MM.1S (cell line): ENCODE data around the gene MAP4K3.

Source experiments
- DNase-seq: peaks from one replicate; pipeline ENCODE4 v3.0.0-alpha.2; 2015
- H2AFZ ChIP-seq: fragments of 300-600 bp; sonication (generic); 2 replicates; pipeline ENCODE4 v1.6.0; 2016; ENCODE audit warnings: antibody characterized with exemption, low read length
- H3F3A ChIP-seq: fragments of 300-600 bp; sonication (generic); 2 replicates; pipeline ENCODE4 v1.6.1; 2016; ENCODE audit warnings: mild to moderate bottlenecking, antibody characterized with exemption, low read length, moderate library complexity, mixed read lengths; ENCODE audit not compliant: insufficient read depth
- H3K27ac ChIP-seq: fragments of 300-600 bp; sonication (generic); 2 replicates; pipeline ENCODE4 v1.5.1; 2016; ENCODE audit warnings: mild to moderate bottlenecking, low read length
- H3K27me3 ChIP-seq: fragments of 300-600 bp; sonication (generic); replicated peaks from 2 replicates; pipeline ENCODE4 v1.6.0; 2016; ENCODE audit warnings: low read length; ENCODE audit not compliant: insufficient read depth
- H3K36me3 ChIP-seq: fragments of 300-600 bp; sonication (generic); replicated peaks from 2 replicates; pipeline ENCODE4 v1.6.1; 2016; ENCODE audit warnings: mild to moderate bottlenecking, low read length, mixed read lengths; ENCODE audit not compliant: insufficient read depth
- H3K4me1 ChIP-seq: fragments of 300-600 bp; sonication (generic); 2 replicates; pipeline ENCODE4 v1.6.1; 2016; ENCODE audit warnings: low read length, mixed read lengths
- H3K4me2 ChIP-seq: fragments of 300-600 bp; sonication (generic); 2 replicates; pipeline ENCODE4 v1.6.0; 2016; ENCODE audit warnings: low read depth, low read length
- H3K4me3 ChIP-seq: fragments of 300-600 bp; sonication (generic); 2 replicates; pipeline ENCODE4 v1.5.1; 2016; ENCODE audit warnings: low read length, mixed read lengths
- H3K79me2 ChIP-seq: fragments of 300-600 bp; sonication (generic); 2 replicates; pipeline ENCODE4 v1.6.1; 2016; ENCODE audit warnings: mixed run types, low read length, mixed read lengths
- H3K9ac ChIP-seq: fragments of 300-600 bp; sonication (generic); 2 replicates; pipeline ENCODE4 v1.6.1; 2016; ENCODE audit warnings: low read length, mixed read lengths
- H3K9me2 ChIP-seq: fragments of 300-600 bp; sonication (generic); replicated peaks from 2 replicates; pipeline ENCODE4 v1.6.1; 2016; ENCODE audit warnings: mild to moderate bottlenecking, low read length, mixed read lengths; ENCODE audit not compliant: insufficient read depth
- H3K9me3 ChIP-seq: fragments of 300-600 bp; sonication (generic); replicated peaks from 2 replicates; pipeline ENCODE4 v1.6.1; 2016; ENCODE audit warnings: mild to moderate bottlenecking, low read length, mixed read lengths; ENCODE audit not compliant: insufficient read depth
- H4K20me1 ChIP-seq: fragments of 300-600 bp; sonication (generic); 2 replicates; pipeline ENCODE4 v1.6.1; 2016; ENCODE audit warnings: mild to moderate bottlenecking, low read length, moderate library complexity, mixed read lengths; ENCODE audit not compliant: insufficient read depth
- EZH2 ChIP-seq: fragments of 300-600 bp; sonication (generic); optimal IDR thresholded peaks from 2 replicates; pipeline ENCODE3; 2017; ENCODE audit warnings: low read depth, mild to moderate bottlenecking, antibody characterized with exemption, low read length, mixed read lengths
- EZH2phosphoT487 ChIP-seq: fragments of 300-600 bp; sonication (generic); IDR thresholded peaks from 2 replicates; pipeline ENCODE4 v1.6.1; 2018; ENCODE audit warnings: antibody characterized with exemption, low read length
- TF ChIP-seq, protein P1 (sequence below): fragments of 300-600 bp; sonication (generic); IDR thresholded peaks from 2 replicates; pipeline ENCODE4 v1.5.1; 2016; ENCODE audit warnings: antibody characterized with exemption, low read length, mixed read lengths

MAP4K3 gene

DNA sequence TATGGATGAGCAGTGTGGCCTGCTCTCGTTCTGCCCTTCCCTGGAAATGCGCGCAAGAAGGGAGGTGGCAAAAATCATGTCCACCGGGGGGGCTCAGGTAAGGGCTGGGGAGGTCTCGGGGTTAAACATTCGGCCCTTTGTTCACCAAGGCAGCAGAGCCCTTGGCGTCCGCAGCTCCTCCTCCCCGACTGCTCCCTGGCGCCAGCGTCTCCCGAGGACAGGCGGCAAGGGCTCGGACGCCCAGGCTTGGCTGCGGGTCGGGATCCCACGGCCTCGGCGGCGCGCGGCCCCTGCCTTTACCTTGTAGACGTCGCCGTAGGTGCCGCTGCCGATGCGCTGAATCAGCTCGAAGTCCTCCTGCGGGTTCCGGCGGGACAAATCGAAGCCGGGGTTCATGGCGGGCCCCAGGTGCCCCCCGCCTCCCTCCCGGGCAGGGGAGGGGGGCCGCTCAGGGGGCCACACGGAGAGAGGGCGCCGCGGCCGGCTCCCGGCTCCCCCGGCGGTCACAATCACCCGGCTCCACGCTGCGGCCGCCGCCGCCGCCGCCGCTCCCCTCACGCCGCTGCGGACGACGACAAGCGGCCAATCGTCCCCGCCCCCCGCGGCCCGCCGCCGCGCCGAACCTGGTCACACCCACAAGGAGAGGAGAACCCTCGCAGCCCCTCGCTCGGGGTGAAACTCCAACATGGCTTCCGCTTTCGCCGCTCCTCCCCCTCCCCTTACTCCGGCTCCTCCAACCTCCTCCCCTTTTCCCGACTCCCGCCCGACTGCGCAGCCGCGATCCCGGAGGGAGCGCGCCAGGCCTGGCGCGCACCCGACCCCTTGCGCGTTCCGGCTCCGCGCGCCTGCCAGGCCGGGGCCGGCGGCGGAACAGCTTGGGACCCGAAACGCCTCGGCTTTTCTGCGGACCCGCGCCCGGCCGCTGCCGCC is at the start of gene MAP4K3:
Gene MAP4K3 (minus strand): TSS at position 694 of the 930 bp plus-strand sequence. CDS start 298 bp downstream, at position 396.
- Histone ChIP-seq H3K4me2 (peak within 1 kb of the TSS; percentile 94), H3K27ac (peak within 1 kb of the TSS; percentile 93), H3K27me3 (no peaks in the 10 kb centered on the region), H3K9me3 (no peaks in the 10 kb centered on the region), H3K4me3 (peak within 1 kb of the TSS; percentile 88), H3K79me2 (peaks cover 59% of the 10 kb centered on the region), H3K9me2 (no peaks in the 10 kb centered on the region), H3F3A (peaks cover 11% of the 10 kb centered on the region; the same call in 1 of the 2 replicates), H4K20me1 (no peaks in the 10 kb centered on the region; the same call in 1 of the 2 replicates), H3K36me3 (no peaks in the 10 kb centered on the region), H2AFZ (peak within 1 kb of the TSS; percentile 73), H3K4me1 (peaks cover 25% of the 10 kb centered on the region), H3K9ac (peak within 1 kb of the TSS; percentile 91)
- DNase-seq, result peak; percentile 91
- TF ChIP-seq EZH2 (no peak), EZH2phosphoT487 (no peak)
- TF ChIP-seq, protein P1, sequence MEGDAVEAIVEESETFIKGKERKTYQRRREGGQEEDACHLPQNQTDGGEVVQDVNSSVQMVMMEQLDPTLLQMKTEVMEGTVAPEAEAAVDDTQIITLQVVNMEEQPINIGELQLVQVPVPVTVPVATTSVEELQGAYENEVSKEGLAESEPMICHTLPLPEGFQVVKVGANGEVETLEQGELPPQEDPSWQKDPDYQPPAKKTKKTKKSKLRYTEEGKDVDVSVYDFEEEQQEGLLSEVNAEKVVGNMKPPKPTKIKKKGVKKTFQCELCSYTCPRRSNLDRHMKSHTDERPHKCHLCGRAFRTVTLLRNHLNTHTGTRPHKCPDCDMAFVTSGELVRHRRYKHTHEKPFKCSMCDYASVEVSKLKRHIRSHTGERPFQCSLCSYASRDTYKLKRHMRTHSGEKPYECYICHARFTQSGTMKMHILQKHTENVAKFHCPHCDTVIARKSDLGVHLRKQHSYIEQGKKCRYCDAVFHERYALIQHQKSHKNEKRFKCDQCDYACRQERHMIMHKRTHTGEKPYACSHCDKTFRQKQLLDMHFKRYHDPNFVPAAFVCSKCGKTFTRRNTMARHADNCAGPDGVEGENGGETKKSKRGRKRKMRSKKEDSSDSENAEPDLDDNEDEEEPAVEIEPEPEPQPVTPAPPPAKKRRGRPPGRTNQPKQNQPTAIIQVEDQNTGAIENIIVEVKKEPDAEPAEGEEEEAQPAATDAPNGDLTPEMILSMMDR, result no peak

DNA sequence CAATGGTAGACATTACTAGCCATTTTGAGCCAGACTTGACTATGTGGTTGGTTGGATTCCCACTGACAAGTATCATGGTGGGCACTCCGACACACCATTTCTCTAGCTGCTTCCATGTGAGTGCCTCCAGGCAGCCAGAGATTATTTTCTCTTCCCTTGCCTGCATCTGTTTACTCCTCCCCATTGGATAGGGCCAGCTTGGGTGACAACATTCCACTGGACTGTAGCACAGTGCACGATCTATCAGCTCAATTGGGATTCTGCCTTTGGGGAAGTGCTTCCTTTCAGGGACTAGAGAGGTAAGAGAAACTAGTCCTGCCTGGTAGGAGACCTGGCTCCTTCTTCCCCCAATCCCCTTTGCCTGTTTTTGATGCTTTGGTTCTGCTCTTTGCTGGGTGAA is 49.0 kb upstream of the MAP4K3 start:
- Histone ChIP-seq H3K27me3 (no peaks in the 10 kb centered on the region), H3K4me3 (no peak overlapping the region), H3K9me2 (no peaks in the 10 kb centered on the region), H4K20me1 (no peaks in the 10 kb centered on the region), H3K36me3 (no peaks in the 10 kb centered on the region; the same call in 1 of the 2 replicates), H3K4me2 (no peak overlapping the region), H3K4me1 (peaks cover 12% of the 10 kb centered on the region), H3K27ac (no peak overlapping the region), H2AFZ (no peak overlapping the region), H3K9ac (no peak overlapping the region), H3K9me3 (no peaks in the 10 kb centered on the region), H3K79me2 (no peaks in the 10 kb centered on the region), H3F3A (no peaks in the 10 kb centered on the region)
- DNase-seq, result no peak
- TF ChIP-seq, protein P1, result no peak
- no peak for TF ChIP-seq EZH2
- no peak for TF ChIP-seq EZH2phosphoT487

DNA sequence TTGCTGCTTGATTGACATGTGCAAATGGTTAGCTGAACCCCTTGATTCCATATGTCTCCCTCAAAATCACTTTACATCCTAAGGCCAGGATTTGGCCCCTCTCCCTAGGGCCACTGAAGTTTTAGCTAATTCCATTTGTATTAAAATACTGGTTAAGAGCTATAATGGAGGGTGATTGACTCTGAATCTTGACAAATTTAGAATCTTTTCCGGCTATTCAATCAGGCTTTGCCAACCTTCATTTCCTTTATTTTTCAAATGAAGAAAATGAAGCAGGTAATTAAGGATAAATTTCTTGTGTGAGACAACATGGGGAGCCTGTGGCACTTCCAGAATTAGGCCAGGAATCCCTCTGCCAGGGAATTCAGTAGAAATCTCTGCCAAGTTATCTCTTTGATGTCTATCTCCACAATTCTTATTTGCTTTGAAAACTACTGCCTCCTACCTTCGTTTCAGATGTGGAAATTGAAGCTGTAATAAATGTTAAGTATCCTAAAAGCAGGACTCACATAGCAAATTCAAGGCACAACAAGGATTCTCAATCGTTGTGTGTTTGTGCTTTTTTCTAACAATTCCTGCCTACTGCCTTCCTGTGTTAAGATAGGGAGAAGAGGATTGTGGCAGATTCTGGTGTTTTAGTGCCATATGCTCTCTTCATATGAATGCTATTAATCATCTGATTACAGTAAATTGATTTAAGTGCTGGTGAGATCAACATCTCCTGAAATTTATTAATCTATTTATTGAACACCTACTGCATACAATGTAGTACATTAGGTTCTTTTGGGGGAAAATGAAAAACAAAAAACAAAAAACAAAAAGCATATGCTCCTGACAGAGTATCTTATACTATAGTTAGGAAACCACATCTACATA is 47.8 kb upstream of the MAP4K3 start:
- H3K27me3 ChIP-seq, result no peaks in the 10 kb centered on the region
- H3K4me2 ChIP-seq, result no peak overlapping the region
- no peaks in the 10 kb centered on the region for H3F3A ChIP-seq
- H3K4me1 ChIP-seq, result peaks cover 6% of the 10 kb centered on the region
- DNase-seq, result no peak
- no peaks in the 10 kb centered on the region; the same call in 1 of the 2 replicates for H3K36me3 ChIP-seq
- TF ChIP-seq EZH2phosphoT487 (no peak), EZH2 (no peak)
- TF ChIP-seq, protein P1, result no peak
- no peaks in the 10 kb centered on the region for H3K79me2 ChIP-seq
- H3K9me3 ChIP-seq, result no peaks in the 10 kb centered on the region
- no peak overlapping the region for H3K27ac ChIP-seq
- H2AFZ ChIP-seq, result no peak overlapping the region
- H3K4me3 ChIP-seq, result no peak overlapping the region
- H4K20me1 ChIP-seq, result no peaks in the 10 kb centered on the region
- no peaks in the 10 kb centered on the region for H3K9me2 ChIP-seq
- no peak overlapping the region for H3K9ac ChIP-seq
